Measurements from ENCODE around the gene DNM3. TPM values are rescaled to one million over a fixed set of nuclear protein-coding genes. Genes with fewer than 3 reads are reported as not detected.

The DNM3 gene
- total RNA-seq, 8 experiments from 2014 or later, result 6.1 to 29.1 (median 13.5) TPM

GRCh38 chr1:172120381-172120780 is 279.1 kb downstream of the DNM3 start:
- in situ Hi-C loops (cut with MboI; ENCODE audit: low pct_unique_long_range_greater_than_20kb in 2 of 9, low sequenced_read_pairs in 9 of 9, unreplicated experiment in 9 of 9), result no loop called here

GRCh38 chr1:172121081-172121717 is 279.9 kb downstream of the DNM3 start:
- in situ Hi-C loops (cut with MboI; ENCODE audit: low pct_unique_long_range_greater_than_20kb in 2 of 9, low sequenced_read_pairs in 9 of 9, unreplicated experiment in 9 of 9), result no loop called here

More at GRCh38 chr1:172120381-172120780, 279.1 kb downstream of the DNM3 start:
- 0 to 100% (median 83%) methylated on average over 1 to 2 of the region's 2 CpGs; no CpG with 5 or more reads in 1 of the 10 experiments for WGBS, 10 experiments
- Histone ChIP-seq H3K4me3 (no peak overlapping the region), H3K4me1 (replicated peaks in 1 of 2) (no peaks in the 10 kb centered on the region), H3K27ac (no peak overlapping the region)
- no peak for ATAC-seq (replicated peaks in 6 of 8)

GRCh38 chr1:172122381-172122780 is 281.1 kb downstream of the DNM3 start:
- Histone ChIP-seq H3K27ac (no peak overlapping the region), H3K4me1 (replicated peaks in 1 of 2) (no peaks in the 10 kb centered on the region), H3K4me3 (no peak overlapping the region)
- in situ Hi-C loops (cut with MboI; ENCODE audit: low pct_unique_long_range_greater_than_20kb in 2 of 9, low sequenced_read_pairs in 9 of 9, unreplicated experiment in 9 of 9), result no loop called here
- 75 to 100% (median 93%) methylated on average over 1 to 3 of the region's 3 CpGs; no CpG with 5 or more reads in 1 of the 10 experiments for WGBS, 10 experiments
- no peak for ATAC-seq (replicated peaks in 6 of 8)

More at GRCh38 chr1:172121081-172121717, 279.9 kb downstream of the DNM3 start:
- H3K4me3 ChIP-seq, result no peak overlapping the region
- ATAC-seq (replicated peaks in 6 of 8), result no peak
- no peak overlapping the region for H3K27ac ChIP-seq
- H3K4me1 ChIP-seq (replicated peaks in 1 of 2), result no peaks in the 10 kb centered on the region
- 58 to 100% (median 91%) methylated on average over 2 to 4 of the region's 4 CpGs for WGBS, 10 experiments

GRCh38 chr1:172125250-172125649 is 284.0 kb downstream of the DNM3 start:
- no peak overlapping the region for H3K4me3 ChIP-seq
- no peak for ATAC-seq (replicated peaks in 6 of 8)
- H3K27ac ChIP-seq, result no peak overlapping the region
- WGBS, 10 experiments, result 43 to 80% (median 68%) methylated on average over 1 to 2 of the region's 2 CpGs
- H3K4me1 ChIP-seq (replicated peaks in 1 of 2), result no peaks in the 10 kb centered on the region
- in situ Hi-C loops (cut with MboI; ENCODE audit: low pct_unique_long_range_greater_than_20kb in 2 of 9, low sequenced_read_pairs in 9 of 9, unreplicated experiment in 9 of 9), result loop anchor here in 2 of 9 experiments (25.0 kb wide), 1 partner anchor 262 kb away; no protein-coding TSS in a partner anchor

GRCh38 chr1:172125812-172126430 is 284.6 kb downstream of the DNM3 start:
- in situ Hi-C loops (cut with MboI; ENCODE audit: low pct_unique_long_range_greater_than_20kb in 2 of 9, low sequenced_read_pairs in 9 of 9, unreplicated experiment in 9 of 9), result loop anchor here in 2 of 9 experiments (25.0 kb wide), 1 partner anchor 261 kb away; no protein-coding TSS in a partner anchor
- no peak overlapping the region for H3K4me3 ChIP-seq
- no peaks in the 10 kb centered on the region for H3K4me1 ChIP-seq (replicated peaks in 1 of 2)
- ATAC-seq (replicated peaks in 6 of 8), result no peak
- H3K27ac ChIP-seq, result no peak overlapping the region

- in situ Hi-C loops (cut with MboI; ENCODE audit: low pct_unique_long_range_greater_than_20kb in 2 of 9, low sequenced_read_pairs in 9 of 9, unreplicated experiment in 9 of 9), result loop anchor here in 2 of 9 experiments (25.0 kb wide), 1 partner anchor 254 kb away; no protein-coding TSS in a partner anchor
- ATAC-seq (replicated peaks in 6 of 8), result no peak
- 85 to 100% (median 93%) methylated on average over 1 of the region's 1 CpG; no CpG with 5 or more reads in 3 of the 10 experiments for WGBS, 10 experiments
- Histone ChIP-seq H3K4me3 (no peak overlapping the region), H3K27ac (no peak overlapping the region), H3K4me1 (replicated peaks in 1 of 2) (no peaks in the 10 kb centered on the region)
Observed at GRCh38 chr1:172132836-172133235, 291.5 kb downstream of the DNM3 start.

GRCh38 chr1:172134087-172134731 is 292.9 kb downstream of the DNM3 start:
- Histone ChIP-seq H3K4me1 (replicated peaks in 1 of 2) (no peaks in the 10 kb centered on the region), H3K4me3 (no peak overlapping the region), H3K27ac (no peak overlapping the region)
- in situ Hi-C loops (cut with MboI; ENCODE audit: low pct_unique_long_range_greater_than_20kb in 2 of 9, low sequenced_read_pairs in 9 of 9, unreplicated experiment in 9 of 9), result loop anchor here in 2 of 9 experiments (25.0 kb wide), 1 partner anchor 253 kb away; no protein-coding TSS in a partner anchor
- ATAC-seq (replicated peaks in 6 of 8), result no peak
- WGBS, 10 experiments, result 44 to 100% (median 79%) methylated on average over 1 to 2 of the region's 2 CpGs; no CpG with 5 or more reads in 4 of the 10 experiments

GRCh38 chr1:172135076-172135672 is 293.9 kb downstream of the DNM3 start:
- WGBS, 10 experiments, result 0 to 96% (median 61%) methylated on average over 1 to 2 of the region's 2 CpGs
- in situ Hi-C loops (cut with MboI; ENCODE audit: low pct_unique_long_range_greater_than_20kb in 2 of 9, low sequenced_read_pairs in 9 of 9, unreplicated experiment in 9 of 9), result loop anchor here in 2 of 9 experiments (25.0 kb wide), 1 partner anchor 252 kb away; no protein-coding TSS in a partner anchor
- no peak overlapping the region for H3K4me3 ChIP-seq
- H3K27ac ChIP-seq, result no peak overlapping the region
- H3K4me1 ChIP-seq (replicated peaks in 1 of 2), result no peaks in the 10 kb centered on the region
- ATAC-seq (replicated peaks in 6 of 8), result no peak

GRCh38 chr1:172135978-172136610 is 294.8 kb downstream of the DNM3 start:
- in situ Hi-C loops (cut with MboI; ENCODE audit: low pct_unique_long_range_greater_than_20kb in 2 of 9, low sequenced_read_pairs in 9 of 9, unreplicated experiment in 9 of 9), result loop anchor here in 2 of 9 experiments (25.0 kb wide), 1 partner anchor 251 kb away; no protein-coding TSS in a partner anchor
- Histone ChIP-seq H3K27ac (no peak overlapping the region), H3K4me3 (no peak overlapping the region), H3K4me1 (replicated peaks in 1 of 2) (no peaks in the 10 kb centered on the region)
- WGBS, 10 experiments, result 13 to 96% (median 87%) methylated on average over 4 of the region's 4 CpGs
- ATAC-seq (replicated peaks in 6 of 8), result peak in 3 of 8 experiments; percentile 36 to 57 (median 46)

- in situ Hi-C loops (cut with MboI; ENCODE audit: low pct_unique_long_range_greater_than_20kb in 2 of 9, low sequenced_read_pairs in 9 of 9, unreplicated experiment in 9 of 9), result loop anchor here in 2 of 9 experiments (25.0 kb wide), 1 partner anchor 250 kb away; no protein-coding TSS in a partner anchor
- Histone ChIP-seq H3K4me3 (no peak overlapping the region), H3K27ac (no peak overlapping the region), H3K4me1 (replicated peaks in 1 of 2) (no peaks in the 10 kb centered on the region)
- 14 to 100% (median 74%) methylated on average over 1 to 5 of the region's 5 CpGs; no CpG with 5 or more reads in 2 of the 10 experiments for WGBS, 10 experiments
- ATAC-seq (replicated peaks in 6 of 8), result no peak
Observed at GRCh38 chr1:172136925-172137324, 295.6 kb downstream of the DNM3 start.

GRCh38 chr1:172137703-172138454 is 296.6 kb downstream of the DNM3 start:
- no peak overlapping the region for H3K4me3 ChIP-seq
- in situ Hi-C loops (cut with MboI; ENCODE audit: low pct_unique_long_range_greater_than_20kb in 2 of 9, low sequenced_read_pairs in 9 of 9, unreplicated experiment in 9 of 9), result loop anchor here in 2 of 9 experiments (25.0 kb wide), 1 partner anchor 249 kb away; no protein-coding TSS in a partner anchor
- no peak for ATAC-seq (replicated peaks in 6 of 8)
- no peaks in the 10 kb centered on the region for H3K4me1 ChIP-seq (replicated peaks in 1 of 2)
- 84 to 100% (median 98%) methylated on average over 1 to 3 of the region's 3 CpGs; no CpG with 5 or more reads in 2 of the 10 experiments for WGBS, 10 experiments
- H3K27ac ChIP-seq, result no peak overlapping the region

GRCh38 chr1:172138634-172139033 is 297.3 kb downstream of the DNM3 start:
- ATAC-seq (replicated peaks in 6 of 8), result no peak
- WGBS, 10 experiments, result 7 to 100% (median 77%) methylated on average over 1 to 2 of the region's 2 CpGs; no CpG with 5 or more reads in 4 of the 10 experiments
- no peak overlapping the region for H3K27ac ChIP-seq
- H3K4me1 ChIP-seq (replicated peaks in 1 of 2), result peaks cover 4 to 8% of the 10 kb centered on the region in 2 donors
- in situ Hi-C loops (cut with MboI; ENCODE audit: low pct_unique_long_range_greater_than_20kb in 2 of 9, low sequenced_read_pairs in 9 of 9, unreplicated experiment in 9 of 9), result loop anchor here in 2 of 9 experiments (25.0 kb wide), 1 partner anchor 249 kb away; no protein-coding TSS in a partner anchor
- no peak overlapping the region for H3K4me3 ChIP-seq

All from motor neuron (in vitro differentiated cells).